SHP77 treated with DMSO at 0.1 percent for 48 hours (cell line): Measurements from ENCODE around the gene AAGAB.

Experiments used
- DNase-seq: peaks from one replicate; lab custom pipeline; 2025; lab: John Stamatoyannopoulos, UW

Gene AAGAB

DNA sequence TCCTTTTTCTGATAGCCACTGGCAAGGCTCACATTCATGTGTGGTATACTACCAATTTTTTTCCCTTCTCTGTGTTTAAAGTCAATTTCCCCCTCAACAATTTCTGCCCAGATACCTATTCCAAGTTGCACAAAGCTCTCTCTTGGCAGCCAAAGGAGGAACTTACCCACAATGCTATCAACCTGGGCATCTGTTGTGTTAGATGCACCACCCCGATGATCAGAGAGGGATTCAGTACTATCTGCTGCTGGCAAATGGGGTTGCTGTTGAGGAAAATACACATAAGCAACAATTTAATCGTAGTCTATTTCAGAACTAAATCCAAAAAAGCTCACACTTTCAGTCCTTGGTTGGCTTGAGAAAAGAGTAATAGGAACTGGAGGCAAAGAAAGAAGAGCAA, 46.1 kb downstream of the AAGAB start:
- no peak for DNase-seq

DNA sequence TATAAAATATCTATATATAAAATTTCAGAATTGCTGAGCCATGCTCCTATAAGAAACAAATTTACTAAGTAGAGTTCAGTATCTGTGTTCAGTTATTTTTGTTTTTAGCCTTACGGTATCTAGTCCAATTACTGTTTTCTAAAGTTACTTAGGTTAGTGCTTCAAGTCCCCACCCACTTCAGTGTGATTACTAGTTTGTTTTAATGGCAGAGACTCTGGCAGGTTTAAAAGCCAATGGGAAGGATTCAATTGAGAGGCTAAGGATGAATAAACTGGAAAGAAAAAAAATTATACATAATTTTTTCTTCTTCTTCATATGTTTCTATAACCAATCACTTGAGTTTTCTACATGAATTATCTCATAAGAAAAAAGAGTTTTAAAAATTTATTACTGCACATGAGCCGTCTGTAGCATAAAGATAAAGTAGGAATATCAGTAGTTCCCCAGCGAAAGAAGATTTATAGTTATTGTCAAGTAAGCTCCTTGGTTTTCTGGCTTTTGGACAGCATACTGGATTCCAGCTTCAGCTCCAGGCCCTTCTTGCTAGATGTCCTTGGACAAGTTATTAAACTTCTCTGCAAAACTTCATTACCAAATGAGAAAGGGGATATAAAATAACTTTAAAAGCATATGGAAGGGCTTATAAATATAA, 46.8 kb downstream of the AAGAB start:
- no peak for DNase-seq

DNA sequence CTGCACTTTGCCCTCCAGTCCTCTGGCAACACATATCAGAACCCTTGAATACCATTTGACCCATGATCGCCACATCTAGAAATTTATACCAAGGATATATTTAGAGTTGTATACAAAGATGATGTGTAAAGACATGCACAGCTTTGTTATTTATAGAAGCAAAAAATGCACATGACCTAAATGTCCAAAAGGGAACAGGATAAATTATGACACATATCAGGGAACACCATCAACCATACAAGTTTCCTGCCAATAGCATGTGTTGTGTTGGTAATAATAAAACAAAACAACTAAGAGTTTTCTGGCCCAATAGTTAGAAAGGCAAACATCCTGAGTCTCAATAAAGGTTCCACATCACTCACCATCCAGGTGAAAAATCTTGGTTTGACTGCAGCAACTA, 51.5 kb downstream of the AAGAB start:
- no peak for DNase-seq

DNA sequence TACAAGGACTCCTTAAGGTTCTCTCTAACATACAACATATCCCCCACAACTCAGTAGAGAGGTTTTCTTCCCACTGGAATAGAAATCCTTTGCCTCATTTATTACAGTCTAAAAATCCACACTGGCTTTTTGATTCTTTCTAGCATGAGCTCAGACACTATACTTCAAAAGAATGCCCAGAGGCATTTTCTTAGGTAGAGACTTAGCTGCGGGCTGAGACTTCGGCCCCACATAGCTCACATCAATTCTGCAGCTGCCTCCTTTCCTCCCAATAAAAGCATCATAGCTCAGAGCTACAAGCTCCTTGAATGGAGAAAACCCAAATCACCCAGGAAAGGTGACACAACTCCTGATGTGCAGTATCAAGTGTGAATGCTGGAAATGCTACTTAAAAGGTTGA, 52.4 kb downstream of the AAGAB start:
- DNase-seq: no peak

DNA sequence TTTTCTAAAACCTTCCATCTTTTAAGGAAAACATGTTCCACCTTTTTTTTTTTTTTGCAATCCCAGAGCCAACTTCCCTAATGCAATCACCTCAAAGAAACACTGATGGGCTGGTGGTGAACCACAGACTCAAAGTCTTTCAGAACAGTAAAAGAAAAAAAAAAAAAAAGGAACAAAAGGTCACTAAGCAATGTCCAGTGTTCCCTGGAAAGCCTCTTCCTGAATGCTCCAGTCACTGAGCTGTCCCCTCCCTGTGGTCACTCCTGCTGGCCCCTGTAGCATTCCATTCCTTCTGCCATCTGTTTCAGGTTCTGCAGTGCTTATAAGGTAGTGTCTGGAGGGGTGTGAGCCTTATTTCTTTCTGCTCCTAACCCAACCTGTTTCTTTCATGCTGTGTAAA, 53.3 kb downstream of the AAGAB start:
- no peak for DNase-seq

DNA sequence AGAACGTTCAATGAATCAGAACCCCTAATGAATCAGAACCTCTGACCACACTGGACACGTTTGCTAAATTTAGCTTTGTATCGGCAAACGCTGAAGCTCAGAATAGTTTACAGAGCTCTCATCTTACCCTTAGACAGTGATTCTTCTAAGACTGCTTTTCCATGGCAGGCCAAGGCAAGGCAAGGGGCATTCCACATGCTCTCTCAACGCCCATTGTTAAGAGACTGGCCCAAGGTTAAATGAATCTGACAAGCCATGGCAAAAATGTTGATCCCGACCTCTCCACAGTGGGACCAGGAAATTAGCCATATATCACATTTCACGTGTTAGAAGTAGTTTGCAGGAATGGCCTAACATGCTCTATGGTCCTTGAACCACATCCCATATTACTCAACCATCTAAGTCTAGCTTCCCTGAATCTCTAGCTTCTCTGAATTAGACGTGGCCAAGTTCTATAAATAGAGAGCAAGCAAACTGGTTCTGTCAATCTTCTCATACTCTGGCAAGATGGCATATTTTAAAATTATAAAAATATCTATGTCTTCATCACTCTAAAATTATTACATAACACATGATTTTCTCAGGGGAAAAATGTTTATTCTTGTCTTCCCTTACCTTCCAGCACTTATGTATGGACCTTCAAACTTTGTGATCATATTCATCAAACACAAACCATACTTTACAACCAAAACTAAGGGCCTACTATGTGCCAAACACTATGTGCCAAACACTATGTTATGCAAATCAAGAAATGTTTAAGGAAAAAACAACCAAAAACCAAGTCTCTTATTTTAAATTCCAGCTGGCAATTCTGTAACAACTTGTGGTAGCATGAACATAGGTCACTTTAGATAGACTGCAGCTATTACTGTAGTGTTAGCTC, 54.3 kb downstream of the AAGAB start:
- no peak for DNase-seq

DNA sequence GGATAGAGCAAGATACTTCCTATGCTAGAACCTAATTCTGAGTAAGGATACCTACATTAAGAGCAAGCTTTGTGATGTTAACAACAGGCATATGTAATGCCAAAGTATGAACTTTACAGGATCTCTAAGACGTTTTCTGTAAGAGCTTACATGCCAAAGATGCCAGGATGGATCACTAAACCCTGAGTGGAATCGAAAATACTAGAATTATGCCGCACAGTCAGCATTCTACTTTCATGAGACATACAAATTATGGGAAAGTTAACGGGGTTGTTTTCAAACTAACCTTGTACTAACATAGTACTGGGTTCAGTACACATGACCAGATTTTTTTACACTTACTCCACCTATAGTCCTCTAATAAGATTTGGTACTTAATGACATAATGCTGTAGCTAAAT, 55.1 kb downstream of the AAGAB start:
- DNase-seq: no peak

DNA sequence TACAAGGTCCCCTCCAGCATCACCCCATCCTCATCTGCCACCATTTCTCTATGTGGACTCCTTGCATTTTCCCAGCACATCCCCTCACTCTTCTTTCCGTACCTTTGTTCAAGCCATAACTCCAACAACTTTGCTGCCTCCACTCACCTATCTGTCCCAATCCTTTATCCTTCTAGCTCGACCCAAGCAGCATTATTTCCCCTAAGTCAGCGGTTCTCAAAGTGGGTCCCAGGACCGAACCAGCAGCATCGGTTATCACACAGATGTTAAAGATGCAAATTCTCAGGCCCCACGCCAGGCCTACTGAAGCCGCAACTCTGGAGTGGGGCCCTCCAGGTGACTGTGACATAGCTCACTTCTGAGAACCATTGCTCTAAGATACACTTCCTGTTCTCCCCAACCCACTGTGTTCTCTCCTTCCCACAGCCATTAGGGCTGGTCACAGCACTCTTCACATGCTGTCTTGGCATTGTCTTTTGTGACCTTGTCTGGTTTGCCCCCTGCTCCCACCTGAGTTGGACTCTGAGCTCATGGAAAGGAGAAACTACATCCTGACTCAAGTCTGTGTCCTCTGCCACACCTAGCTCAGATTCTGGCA, 56.2 kb downstream of the AAGAB start:
- DNase-seq: no peak

DNA sequence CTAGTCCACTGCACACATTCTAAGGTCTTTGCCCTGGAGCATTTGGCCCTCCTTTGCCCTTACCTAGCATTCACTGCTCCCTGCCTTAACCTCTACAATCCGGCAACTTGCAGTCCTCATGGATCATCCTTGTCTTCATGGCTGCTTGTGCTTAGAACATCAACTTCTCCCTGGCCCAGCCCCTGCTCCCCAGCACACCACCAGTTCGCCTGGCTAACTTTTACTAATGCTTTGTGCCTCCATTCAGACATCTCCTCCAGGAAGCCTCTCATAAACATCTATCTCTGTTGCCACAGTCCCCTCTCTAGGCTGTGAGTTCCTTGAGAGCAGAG, 57.1 kb downstream of the AAGAB start:
- no peak for DNase-seq

DNA sequence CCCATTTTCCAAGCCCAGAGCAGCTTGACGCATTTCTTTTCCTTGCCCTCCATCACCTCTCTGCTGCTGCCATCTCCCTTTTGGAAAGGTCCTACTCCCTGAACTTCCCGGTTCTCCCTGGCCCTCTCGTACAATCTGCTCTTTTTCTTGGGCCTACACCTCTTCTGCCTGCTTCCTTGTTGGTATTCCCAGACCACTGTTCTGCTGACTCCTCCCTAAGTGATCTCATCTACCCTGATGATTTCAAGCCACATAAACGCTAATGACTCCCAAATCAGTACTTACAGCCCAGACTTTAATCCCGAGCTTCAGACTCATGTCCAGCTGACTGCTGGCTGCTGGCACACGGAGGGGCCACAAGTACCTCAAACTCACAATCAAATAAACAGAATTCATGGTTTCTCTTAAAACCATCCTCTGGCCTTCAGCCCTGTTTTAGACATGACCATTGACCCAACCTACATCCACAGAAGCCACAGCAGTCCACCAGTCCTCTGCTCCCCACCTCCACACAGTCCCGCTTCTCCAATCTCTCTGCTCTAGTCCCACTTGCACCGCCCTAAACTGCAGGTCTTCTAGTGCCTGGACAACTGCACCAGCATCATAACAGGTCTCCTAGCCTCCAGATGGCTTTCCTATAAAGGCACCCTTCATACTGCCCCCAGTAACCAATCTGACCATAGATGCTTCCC, 57.6 kb downstream of the AAGAB start:
- DNase-seq: no peak

DNA sequence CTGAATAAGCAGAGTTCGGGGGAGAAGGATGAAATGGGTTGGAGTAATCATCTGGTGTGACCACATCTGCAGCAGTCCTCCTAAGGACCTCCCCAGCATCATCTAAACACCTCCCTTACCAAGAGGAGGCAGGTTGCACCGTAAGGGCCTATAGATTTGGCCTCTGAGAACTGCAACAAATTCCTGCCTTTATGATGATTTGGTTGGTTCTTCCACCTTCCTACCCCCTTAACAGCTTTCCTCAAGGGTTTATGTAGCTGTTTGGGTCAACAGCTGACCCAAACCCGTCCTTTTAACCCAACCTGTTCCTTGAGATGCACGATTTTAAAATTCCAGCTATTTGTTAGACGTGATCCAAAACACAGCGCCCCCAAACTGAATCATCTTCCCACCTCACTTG, 58.2 kb downstream of the AAGAB start:
- DNase-seq: no peak

DNA sequence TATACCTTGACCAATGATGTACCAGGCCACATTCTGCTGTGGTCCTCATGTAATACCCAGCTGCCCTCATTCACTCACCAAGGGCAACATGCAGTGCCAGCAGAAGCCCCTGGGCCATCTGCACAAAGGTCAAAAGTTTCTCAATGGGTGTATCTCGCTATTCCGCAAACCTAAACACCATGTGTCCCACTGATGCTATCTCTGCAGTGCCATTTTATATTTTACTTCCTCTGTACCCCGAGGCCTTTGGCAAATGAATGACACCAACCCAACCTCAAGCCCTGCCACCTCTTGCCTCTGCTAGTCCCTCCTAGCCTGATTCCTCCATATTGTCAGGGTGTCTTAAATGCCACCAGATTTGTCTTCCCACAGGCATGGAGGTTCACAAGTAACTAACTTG, 59.2 kb downstream of the AAGAB start:
- no peak for DNase-seq

DNA sequence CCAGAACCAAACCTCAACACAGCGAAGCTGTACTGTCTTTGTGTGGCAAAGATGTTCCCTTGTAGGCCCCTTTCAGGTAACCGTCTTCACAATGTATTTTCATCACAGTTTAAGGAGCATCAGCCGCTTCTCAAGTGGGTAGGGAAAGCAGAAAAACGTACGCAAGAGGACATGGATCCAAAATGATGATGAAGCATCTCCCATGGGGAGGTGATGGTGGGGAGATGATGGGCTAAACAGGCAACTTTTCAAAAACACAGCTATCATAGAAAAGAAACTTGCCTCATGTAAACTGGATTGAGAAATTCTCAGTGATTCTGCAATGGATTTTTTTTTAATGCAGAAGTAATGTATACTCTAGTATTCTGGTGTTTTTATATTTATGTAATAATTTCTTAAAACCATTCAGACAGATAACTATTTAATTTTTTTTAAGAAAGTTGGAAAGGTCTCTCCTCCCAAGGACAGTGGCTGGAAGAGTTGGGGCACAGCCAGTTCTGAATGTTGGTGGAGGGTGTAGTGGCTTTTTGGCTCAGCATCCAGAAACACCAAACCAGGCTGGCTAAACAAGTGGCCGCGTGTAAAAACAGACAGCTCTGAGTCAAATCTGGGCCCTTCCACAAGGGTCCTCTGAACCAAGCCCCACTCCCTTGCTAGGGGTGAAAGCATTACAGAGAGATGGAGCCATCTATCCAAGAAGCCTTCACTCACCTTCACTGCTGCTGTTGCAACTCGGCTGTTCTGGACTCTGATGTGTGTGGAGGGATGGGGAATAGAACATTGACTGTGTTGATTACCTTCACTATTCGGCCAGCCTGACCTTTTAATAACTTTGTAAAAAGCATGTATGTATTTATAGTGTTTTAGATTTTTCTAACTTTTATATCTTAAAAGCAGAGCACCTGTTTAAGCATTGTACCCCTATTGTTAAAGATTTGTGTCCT, 60.0 kb downstream of the AAGAB start:
- DNase-seq: no peak

DNA sequence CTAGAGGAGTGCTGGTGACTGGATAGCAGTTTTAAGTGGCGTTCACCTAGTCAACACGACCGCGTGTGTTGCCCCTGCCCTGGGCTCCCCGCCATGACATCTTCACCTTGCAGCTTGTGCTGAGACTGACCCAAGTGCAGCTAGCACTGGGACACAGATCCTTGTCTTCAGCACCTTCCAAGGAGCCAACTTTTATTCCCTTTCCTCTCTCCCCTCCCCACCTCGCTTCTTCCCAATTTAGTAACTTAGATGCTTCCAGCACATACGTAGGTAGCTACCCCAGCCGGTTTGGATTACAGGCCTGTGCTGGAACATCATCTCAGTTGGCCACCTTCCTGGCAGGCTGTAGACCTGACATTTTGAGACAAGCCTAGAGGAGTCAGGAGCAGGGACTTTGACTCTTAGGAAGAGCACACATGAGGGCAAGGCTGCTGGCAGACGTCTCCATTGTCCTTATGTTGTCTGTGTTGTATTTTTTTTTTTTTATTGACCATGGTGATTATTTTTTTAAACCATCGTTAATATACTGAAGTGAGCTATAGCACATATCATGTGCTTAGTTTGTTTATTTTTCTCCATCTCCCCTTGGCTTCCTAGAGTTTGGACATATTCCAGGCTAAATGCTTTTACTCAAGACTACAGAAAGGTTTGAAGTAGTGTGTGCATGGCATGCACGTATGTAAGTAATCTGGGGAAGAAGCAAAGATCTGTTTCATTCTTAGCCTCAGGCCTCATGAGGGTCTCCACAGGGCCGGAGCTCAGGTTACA, 61.1 kb downstream of the AAGAB start:
- no peak for DNase-seq

DNA sequence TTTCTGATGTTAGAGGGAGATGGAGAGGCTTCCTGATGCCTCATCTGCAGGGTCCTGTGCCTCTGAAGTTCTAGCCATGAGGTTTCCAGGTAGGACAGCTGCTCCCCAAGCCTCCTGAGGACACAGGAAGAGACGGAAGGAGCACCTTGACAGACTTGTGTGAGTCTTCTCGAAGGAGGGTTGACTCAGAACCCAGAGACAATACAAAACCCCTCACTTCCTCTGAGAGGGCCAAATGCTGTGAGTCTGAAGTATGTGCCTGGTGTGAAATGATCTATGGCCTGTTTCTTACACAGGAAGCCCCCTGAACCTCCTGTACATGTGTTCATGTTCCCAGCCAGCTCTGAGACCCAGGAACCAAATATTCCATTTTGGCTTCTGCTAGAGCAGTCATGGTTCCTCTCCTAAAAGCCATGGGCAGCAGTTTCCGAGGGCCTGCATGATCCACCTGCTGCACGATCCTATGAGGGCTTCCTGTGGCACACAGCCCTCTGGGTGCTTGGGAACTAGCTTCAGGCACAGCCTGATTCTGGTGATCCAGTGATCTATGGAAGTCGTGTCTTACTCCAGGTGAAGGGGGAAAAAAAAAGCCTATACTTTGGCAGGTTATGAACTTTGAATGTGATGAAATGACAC, 62.2 kb downstream of the AAGAB start:
- no peak for DNase-seq

DNA sequence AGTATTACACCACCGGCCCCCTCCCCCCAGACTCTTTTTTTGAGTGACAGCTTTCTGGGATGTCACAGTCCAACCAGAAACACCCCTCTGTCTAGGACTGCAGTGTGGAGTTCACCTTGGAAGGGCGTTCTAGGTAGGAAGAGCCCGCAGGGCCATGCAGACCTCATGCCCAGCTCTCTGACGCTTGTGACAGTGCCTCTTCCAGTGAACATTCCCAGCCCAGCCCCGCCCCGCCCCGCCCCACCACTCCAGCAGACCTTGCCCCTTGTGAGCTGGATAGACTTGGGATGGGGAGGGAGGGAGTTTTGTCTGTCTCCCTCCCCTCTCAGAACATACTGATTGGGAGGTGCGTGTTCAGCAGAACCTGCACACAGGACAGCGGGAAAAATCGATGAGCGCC, 63.6 kb downstream of the AAGAB start:
- no peak for DNase-seq

DNA sequence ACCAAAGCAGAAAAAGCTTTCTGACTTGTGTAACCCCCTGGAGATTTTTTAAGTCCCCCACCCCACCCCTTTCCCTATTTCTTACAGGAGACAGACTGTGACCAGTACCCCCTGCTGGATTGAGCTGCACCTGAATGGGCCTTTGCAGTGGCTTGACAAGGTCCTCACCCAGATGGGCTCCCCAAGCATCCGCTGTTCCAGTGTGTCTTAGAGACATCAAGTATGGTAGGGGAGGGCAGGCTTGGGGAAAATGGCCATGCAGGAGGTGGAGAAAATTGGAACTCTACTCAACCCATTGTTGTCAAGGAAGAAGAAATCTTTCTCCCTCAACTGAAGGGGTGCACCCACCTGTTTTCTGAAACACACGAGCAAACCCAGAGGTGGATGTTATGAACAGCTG, 64.1 kb downstream of the AAGAB start:
- no peak for DNase-seq

DNA sequence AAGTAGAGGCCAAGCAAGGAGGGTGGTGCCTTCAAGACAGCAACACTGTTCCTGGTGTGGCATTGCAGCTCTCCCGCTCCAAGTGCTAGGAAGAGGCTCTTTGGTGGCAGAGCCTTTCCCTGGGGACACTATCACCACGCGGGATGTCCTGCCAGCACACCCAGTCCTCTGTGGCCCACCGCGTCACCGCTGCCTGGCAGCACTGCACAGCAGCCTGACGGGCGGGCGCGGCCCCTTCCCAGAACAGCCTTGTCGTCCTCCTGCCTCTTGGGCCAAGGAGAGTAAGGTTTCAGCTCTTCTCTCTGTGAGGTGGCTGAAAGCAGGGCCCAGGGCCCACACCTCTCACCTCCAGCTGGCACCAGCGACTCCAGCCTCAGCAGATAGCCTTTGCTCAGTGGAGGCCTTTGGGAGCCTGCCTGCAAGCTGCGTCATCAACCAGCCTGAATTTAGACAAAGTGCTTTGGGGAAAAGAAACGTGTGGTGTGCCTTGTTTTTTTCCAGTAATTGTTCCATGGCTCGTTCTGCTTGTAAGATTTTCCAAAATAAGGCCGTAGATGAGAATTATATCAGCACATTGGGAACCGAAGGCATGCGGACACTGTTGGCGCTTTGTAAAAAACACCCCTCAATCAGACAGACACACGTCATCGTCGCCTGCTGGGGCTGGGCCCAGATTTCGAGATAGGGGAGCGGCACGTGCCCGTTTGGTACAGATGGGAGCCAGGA, 65.0 kb downstream of the AAGAB start:
- DNase-seq: no peak

DNA sequence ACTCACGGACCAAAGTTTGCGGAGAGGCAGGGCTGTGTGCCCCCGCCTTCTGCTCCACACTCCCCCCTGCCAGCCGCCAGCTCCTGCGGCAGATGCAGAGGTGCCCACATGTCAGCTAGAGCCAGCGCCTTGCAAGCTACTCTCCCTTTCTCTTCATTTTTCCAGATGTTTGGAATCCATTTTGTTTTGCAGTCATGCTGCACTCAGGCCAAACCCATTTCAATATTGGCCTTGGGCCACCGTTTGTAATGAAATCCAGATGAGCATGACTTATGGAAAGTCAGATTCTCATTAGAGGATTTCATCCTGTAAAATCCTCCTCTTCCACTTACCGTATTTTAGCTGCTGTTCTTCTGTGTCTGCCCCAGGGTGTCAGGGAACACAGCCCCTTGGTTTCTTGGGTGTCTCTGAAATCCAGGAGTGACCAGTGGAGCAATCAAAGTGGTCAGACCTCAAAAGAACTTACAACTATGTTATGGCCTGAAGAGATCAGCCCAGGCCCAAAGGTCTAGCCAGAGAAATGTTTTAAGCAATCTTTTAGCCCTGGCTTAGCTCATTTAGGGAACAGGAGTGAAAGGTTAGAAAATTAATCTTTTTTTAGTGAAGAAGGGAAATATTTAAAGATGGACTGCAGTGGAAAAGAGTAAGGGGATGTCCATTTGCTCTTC, 65.8 kb downstream of the AAGAB start:
- no peak for DNase-seq
